DMS153 treated with DMSO at 0.1 percent for 48 hours (cell line): ENCODE results near the gene TUBD1.

Source experiments
- DNase-seq: peaks from one replicate; lab custom pipeline; 2025; ENCODE audit not compliant: unreplicated experiment; lab: John Stamatoyannopoulos, UW

The TUBD1 gene

DNA sequence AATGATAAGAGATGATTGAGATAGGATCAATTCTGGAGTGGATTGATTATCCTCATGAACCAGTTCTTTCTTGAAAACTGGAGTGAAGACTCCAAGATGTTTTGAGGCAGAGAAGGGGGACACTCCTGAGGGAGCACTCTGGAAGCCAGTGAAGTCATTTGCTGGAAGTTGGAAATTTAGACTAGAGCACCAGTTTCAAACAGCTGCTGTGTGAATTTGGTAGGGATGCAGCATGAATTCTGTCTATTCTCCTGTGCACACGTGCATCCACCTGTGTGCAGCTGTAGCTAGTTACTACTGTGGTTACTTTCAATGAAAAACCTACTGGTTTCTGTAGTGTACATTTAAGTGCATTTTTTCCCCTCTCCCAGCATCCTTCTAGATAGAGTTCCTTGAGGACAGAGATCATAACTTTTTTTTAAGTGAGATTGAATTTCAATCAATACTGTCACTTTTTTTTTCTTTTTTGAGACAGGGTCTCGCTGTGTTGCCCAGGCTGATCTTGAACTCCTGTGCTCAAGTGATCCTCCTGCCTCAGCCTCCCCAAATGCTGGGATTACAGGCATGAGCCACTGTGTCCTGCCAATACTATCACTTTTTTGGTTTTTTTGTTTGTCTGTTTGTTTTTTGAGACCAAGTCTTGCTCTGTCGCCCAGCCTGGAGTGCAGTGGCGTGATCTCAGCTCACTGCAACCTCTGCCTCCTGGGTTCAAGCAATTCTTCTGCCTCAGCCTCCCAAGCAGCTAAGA, 65.9 kb downstream of the TUBD1 start:
- no peak for DNase-seq

DNA sequence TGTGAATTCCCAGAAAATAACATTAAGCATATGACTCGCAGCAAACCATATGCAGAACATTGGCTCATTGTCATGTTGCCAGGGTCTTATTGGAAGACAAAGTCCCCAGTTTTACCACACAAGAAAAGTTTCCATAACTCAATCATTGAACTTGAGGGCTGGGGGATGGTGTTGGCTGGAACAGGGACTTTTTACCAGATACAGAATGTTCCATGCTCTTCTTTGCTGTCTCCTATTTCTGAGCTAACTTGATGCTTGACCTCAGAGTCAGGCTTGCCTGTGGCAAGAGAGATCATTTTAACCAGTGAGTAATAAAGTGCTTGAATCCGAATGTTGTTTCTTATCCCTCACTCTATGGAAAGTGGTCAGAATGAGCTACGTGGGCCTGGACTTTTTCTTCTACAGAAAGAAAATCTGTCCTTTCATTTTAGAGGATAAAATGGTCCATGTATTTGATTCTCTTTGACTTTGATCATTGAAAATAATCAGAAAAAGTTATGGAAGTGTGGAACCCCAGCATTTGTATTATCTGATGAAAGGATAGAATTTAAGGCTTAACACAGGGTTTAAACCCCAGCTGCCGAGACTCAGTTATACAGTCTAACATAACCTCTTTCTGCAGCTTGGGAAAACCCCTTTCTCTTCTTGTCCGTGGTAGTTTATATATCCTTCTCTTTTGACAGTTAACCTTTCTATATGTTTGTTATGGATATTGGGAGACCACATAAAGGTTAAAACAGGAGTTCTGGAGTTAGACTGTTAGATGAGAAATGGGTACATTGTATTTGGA, 67.0 kb downstream of the TUBD1 start:
- DNase-seq, result no peak

DNA sequence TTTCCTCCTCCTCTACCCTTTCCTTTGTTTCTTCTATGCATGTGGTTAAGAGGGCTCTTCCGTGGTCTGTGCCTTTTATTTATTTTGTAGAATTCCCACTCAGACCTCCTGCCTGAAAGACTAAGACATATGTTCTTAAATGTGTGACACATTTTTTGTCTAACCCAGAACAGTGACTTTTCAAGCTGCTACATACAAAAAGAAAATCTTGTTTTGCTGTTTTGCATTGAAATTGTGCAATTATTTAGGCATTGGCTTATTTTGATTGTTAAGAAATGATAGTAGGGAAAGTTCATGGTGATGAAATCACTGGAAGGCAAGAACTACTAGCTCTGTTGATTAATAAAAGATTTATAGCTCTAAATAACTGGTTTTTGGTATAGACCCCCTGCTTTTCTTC, 76.8 kb downstream of the TUBD1 start:
- no peak for DNase-seq

GRCh38 chr17:59814685-59815084, 78.1 kb downstream of the TUBD1 start:
- no peak for DNase-seq

DNA sequence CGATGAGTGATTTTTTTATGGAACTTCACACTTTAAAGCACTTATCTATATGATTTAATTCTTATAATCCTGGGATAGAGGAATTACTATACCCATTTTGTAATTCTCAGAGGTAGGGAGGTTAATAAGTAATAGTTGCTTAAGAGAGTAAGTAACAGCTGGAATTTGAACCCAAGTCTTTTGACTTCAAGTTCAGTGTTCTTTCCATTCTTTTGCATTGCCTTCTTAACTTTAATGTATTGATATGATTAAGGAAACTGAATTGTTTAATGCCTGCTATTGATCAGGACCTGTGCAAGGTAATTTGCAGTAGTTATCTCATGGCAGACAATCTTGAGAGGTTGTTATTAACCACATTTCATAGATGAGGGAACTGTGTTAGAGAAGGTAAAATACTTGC, 78.5 kb downstream of the TUBD1 start:
- DNase-seq, result no peak

GRCh38 chr17:59812139-59812538, 80.6 kb downstream of the TUBD1 start:
- no peak for DNase-seq

DNA sequence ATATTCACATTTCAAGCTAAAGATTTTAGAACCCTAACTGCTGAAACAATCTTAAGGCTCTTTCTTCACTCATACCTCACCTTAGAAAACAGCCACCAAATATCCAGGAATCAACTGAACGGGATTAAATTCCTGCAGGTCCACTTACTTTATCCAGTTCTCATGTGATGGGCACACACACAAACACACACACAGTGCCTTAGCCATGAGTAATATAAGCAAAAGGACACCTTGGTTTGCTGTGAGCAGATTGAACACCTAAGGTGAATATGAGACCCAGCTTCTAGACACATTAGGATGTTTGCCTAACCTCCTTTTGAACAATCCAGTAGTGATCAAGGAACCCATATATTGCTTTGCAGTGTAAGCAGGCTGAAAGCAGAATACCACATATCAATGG, 81.5 kb downstream of the TUBD1 start:
- DNase-seq, result no peak

DNA sequence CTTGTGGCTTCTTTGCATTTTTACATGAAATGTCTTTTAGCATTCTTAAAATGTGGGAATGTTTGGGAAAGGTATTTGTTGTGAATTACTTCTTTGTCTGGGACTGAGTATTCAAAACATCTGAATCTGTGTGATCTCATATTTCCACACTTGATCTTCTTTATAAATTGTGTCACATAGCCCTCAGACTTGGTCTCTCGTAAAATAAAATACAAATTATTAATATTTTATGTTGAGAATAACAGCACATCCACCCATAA, 81.9 kb downstream of the TUBD1 start:
- no peak for DNase-seq
